Measurements from ENCODE around the gene TMEM245.

The TMEM245 gene

DNA sequence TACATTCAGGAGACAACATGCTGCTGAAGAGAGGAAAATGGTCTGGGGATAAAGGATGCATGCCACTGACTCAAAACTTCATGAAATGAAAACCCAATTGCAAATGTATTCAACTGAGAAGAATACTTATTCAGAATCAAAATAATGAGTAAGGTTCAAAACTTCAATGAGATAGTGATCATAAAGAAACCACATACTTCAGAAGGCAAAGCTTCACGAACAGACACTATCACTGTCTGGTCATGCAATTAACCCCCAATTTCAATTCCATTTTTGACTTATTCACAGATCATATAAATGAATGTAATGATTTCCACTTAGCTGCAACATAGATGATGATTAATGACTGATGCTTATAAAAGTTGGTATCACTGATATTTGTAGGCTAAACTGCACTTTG lies 73.4 kb downstream of the TMEM245 start:
- no peak for TF ChIP-seq GATA2 (IDR thresholded peaks at IDR 0.05; ENCODE audit: low read depth, low read length)
- TF ChIP-seq GATA3 (IDR thresholded peaks at IDR 0.05; ENCODE audit: low read depth, low read length), result no peak

GRCh38 chr9:109043578-109043977 lies 76.2 kb downstream of the TMEM245 start:
- TF ChIP-seq GATA2 (IDR thresholded peaks at IDR 0.05; ENCODE audit: low read depth, low read length) (no peak), GATA3 (IDR thresholded peaks at IDR 0.05; ENCODE audit: low read depth, low read length) (no peak)

GRCh38 chr9:109040571-109040970 lies 79.2 kb downstream of the TMEM245 start:
- no peak for TF ChIP-seq GATA2 (IDR thresholded peaks at IDR 0.05; ENCODE audit: low read depth, low read length)
- no peak for TF ChIP-seq GATA3 (IDR thresholded peaks at IDR 0.05; ENCODE audit: low read depth, low read length)

GRCh38 chr9:109039539-109039938 lies 80.2 kb downstream of the TMEM245 start:
- TF ChIP-seq GATA2 (IDR thresholded peaks at IDR 0.05; ENCODE audit: low read depth, low read length), result no peak
- no peak for TF ChIP-seq GATA3 (IDR thresholded peaks at IDR 0.05; ENCODE audit: low read depth, low read length)

DNA sequence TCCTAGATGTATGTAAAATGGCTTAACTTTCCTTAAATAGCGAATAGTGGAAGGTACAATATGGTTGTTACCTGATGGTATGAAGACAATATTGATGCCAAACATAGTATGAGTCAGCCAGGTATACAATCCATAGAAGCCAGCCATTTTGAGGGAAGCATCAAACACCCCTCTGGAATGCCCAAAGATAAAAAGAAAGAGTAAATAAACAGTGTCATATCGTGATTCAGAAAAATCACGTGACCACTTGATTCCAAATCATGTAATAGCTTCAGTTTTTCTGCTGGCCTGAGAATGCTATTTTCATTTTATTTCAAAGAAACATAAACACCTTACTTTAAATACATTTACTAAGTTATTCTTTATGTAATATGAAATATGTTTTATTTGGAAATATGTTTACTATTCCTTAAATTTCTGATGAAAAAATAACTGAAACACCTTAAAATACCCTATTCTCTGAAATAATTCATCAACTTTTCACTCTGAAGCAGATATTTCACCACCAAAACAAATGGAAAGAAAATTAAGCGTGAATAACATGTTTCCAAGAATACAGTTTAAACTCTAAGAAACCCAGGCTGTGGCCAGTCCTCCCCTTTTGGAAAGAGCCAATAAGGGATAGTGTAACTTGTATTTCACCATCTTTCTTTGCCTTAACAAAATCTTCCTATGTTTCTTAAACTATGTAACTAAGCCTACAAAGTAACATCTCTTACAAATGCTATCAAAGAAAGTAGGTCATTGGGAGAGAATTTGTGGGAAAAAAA lies 81.6 kb downstream of the TMEM245 start:
- TF ChIP-seq GATA3 (IDR thresholded peaks at IDR 0.05; ENCODE audit: low read depth, low read length) (no peak), GATA2 (IDR thresholded peaks at IDR 0.05; ENCODE audit: low read depth, low read length) (no peak)

DNA sequence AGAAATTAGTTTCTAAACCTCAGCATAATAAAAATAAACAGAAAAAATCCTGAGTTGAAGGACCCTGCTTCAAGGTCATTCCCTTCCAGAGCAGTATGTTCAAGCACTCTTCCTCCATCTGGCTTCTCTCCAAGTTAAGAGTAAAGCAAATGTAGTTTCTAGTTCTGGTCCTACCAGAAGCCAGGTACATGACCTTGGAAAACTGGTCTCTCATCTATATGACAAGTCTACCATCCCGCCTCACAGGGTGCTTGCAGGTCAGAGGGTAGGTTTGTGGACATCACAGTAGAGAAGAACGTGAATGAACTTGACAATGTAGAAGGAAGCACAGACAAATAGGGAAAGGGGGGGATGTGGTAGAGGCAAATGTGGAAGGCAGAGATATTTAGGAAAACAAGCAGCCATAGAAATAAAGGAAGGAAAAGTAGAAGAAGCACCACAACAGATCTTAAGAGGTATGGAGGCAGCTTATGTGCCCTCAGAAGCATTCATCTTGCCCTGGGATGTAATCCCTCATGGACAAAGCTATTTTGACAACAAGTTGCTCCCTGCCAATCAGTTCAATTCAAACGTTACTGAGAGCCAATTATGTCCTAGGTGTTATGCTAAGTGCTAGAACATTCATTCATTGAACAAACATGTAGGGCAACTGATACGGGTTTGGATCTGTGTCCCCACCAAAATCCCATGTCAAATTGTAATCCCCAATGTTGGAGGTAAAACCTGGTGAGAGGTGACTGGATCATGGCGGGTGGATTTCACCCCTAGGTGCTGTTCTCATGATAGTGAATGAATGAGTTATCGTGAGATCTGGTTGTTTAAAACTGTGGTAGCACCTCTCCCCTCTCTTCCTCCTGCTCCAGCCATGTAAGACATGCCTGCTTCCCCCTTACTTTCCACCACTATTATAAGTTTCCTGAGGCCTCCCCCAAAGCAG lies 82.7 kb downstream of the TMEM245 start:
- TF ChIP-seq GATA2 (IDR thresholded peaks at IDR 0.05; ENCODE audit: low read depth, low read length) (no peak), GATA3 (IDR thresholded peaks at IDR 0.05; ENCODE audit: low read depth, low read length) (no peak)

- TF ChIP-seq GATA3 (IDR thresholded peaks at IDR 0.05; ENCODE audit: low read depth, low read length), result no peak
- TF ChIP-seq GATA2 (IDR thresholded peaks at IDR 0.05; ENCODE audit: low read depth, low read length), result no peak
Observed at GRCh38 chr9:109035684-109036423, 83.9 kb downstream of the TMEM245 start.

- TF ChIP-seq GATA3 (IDR thresholded peaks at IDR 0.05; ENCODE audit: low read depth, low read length) (no peak), GATA2 (IDR thresholded peaks at IDR 0.05; ENCODE audit: low read depth, low read length) (no peak)
Observed at GRCh38 chr9:109033941-109034700, 85.6 kb downstream of the TMEM245 start.

DNA sequence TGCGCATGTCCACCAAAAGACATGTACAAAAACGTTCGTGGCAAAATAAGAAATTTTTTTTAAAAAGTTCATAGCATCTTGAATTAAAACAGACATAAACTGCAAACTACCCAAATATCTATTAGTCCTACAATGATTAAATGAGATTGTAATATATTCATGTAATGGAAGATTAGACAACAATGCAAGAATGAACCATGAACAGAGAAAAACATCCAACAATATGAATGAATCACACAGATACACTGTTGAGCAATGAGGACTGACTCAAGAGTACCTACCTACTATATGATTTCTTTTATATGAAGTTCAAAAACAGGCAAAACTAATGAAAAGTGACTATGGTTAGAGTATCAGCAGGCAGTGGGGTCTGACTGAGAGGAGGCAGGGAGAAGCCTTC lies 88.5 kb downstream of the TMEM245 start:
- TF ChIP-seq GATA2 (IDR thresholded peaks at IDR 0.05; ENCODE audit: low read depth, low read length) (no peak), GATA3 (IDR thresholded peaks at IDR 0.05; ENCODE audit: low read depth, low read length) (no peak)

DNA sequence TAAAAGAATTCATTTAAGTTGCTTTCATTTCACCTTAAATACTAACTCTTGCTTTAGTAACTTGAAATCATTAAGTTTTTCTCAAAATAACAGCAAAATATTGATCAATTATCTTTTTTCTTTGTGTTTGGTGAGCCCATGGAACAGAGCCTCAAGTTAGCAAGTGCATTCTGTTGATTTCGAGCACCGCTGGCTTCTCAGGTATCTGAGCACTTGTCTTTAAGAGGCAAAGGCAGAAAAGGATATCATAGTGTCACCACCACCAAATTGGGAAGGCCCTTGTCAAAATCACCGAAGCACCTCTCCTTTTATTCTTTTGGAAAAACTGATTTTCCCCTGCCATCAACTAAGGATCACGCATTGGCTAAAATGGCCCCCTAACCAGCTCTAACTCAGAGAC lies 89.3 kb downstream of the TMEM245 start:
- TF ChIP-seq GATA2 (IDR thresholded peaks at IDR 0.05; ENCODE audit: low read depth, low read length) (no peak), GATA3 (IDR thresholded peaks at IDR 0.05; ENCODE audit: low read depth, low read length) (no peak)

DNA sequence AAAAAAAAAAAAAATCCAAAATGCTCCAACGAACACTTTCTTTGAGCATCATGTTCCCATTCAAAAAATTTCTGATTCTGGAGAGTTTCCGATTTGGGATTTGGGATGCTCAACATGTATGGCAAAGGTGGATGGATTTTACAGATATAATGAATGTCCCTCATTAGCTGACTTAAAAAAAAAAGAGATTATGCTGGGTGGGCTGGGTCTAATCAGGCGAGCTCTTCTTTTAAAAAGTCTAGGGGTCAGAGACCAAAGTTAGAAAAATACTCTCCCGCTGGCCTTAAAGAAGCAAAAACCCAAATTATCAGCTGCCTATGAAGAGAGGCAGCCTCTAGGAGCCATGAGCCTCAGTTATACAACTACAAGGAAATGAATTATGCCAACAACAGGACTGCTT lies 91.3 kb downstream of the TMEM245 start:
- TF ChIP-seq GATA3 (IDR thresholded peaks at IDR 0.05; ENCODE audit: low read depth, low read length) (no peak), GATA2 (IDR thresholded peaks at IDR 0.05; ENCODE audit: low read depth, low read length) (no peak)

DNA sequence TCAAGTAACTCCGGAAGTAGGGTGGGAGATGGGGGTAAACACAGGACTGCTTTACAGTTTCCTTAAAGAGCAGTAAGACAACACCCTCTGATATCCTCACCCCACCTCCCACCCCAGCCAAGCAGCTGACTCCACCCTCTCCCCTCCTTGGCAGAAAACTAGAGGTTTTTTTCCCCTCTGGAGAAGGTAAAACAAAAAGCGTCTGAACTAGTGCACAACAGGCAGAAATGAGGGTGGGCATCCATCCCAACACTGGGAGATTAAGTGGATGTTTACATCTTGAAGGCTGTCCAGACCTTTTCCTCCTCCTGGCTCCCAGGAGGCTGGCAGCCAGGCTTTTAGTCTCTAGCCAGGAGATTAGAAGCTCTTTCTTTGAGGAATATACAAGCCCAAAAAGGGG lies 92.6 kb downstream of the TMEM245 start:
- TF ChIP-seq GATA3 (IDR thresholded peaks at IDR 0.05; ENCODE audit: low read depth, low read length), result no peak

DNA sequence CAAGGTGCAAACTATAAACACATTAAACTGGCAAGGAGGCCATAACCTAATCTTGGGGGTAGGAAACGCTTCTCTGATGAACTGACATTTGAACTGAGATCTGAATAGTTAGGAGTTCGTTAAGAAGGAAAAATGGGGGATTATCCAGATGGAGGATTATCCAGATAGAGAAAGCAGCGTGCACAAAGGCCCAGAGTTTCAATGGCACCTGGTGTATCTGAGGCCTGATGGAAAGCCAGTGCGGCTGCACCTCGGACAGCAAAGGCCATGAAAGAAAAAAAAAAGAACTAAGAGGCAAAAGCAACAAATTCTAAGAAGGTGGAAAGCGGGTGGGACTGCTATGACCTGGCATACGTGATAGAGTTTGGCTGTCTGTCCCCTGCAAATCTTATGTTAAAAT lies 93.4 kb downstream of the TMEM245 start:
- TF ChIP-seq GATA2 (IDR thresholded peaks at IDR 0.05; ENCODE audit: low read depth, low read length) (no peak), GATA3 (IDR thresholded peaks at IDR 0.05; ENCODE audit: low read depth, low read length) (no peak)

Measured in SH-SY5Y (cell line).